Kidney glomerular epithelial cell (primary cell): Measurements from ENCODE around the gene PPM1N.

ENCODE experiments used
- DNase-seq: peaks from one replicate; lab custom pipeline; 2025; lab: John Stamatoyannopoulos, UW

PPM1N gene

GRCh38 chr19:45542234-45542668 lies 44.0 kb downstream of the PPM1N start:
- no peak for DNase-seq

- no peak for DNase-seq
Measured at GRCh38 chr19:45547211-45547770, 49.0 kb downstream of the PPM1N start.

GRCh38 chr19:45547965-45548609 lies 49.8 kb downstream of the PPM1N start:
- no peak for DNase-seq
